GM19455 (cell line): Measurements from ENCODE around the gene SAP30BP.
"Not testable (repeated sequence)": the region's sequence is repeated elsewhere in the genome, so short reads cannot be mapped to it uniquely, and the experiment has no call there.

ENCODE experiments used
- ATAC-seq: cut with Tn5 transposase; IDR thresholded peaks from one replicate; pipeline ENCODE4 v1.9.1; 2021; ENCODE audit not compliant: unreplicated experiment

SAP30BP gene

DNA sequence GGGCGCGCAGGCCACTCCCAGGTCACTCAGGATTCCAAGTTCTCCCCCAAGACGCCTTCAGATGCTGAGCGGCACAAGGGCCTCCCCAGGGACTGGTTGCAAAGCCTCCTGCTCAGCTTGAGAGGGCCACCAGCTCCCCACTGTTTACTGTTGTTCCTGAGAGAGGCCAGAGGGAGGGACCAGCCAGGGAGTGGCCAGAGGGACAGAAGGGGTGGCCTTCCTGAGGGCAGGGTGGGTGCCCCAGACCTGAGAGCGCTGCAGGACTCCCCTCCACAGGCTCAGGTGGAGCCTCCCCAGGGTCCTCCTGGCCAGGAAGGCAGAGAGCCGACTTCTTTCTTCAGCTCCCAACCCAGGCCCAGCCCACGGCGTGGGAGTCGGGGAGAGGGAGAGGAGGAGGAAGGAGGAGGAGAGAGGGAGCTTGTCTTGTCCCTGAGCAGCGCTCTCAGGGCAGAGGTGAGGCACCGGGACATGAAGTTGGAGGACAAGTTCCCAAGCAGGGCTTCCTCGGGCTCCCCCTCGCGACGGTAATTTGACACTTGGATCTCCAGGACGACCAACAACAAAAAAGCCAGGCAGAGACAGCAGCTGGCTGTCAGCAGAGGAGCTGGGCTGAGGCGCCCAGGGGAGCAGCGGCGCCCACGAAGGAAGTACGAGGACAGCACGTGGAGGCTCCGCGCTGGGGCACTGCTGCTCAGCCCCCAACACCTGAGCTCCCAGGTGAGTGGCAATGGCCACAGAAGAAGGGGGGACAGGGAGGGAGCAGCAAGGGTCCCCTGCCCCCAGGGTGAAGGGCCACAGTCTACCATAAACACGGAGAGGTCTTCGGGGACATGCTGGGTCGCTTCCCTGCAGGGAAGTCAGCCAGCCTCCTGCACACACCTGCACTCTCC lies 33.4 kb upstream of the SAP30BP start:
- no peak for ATAC-seq

DNA sequence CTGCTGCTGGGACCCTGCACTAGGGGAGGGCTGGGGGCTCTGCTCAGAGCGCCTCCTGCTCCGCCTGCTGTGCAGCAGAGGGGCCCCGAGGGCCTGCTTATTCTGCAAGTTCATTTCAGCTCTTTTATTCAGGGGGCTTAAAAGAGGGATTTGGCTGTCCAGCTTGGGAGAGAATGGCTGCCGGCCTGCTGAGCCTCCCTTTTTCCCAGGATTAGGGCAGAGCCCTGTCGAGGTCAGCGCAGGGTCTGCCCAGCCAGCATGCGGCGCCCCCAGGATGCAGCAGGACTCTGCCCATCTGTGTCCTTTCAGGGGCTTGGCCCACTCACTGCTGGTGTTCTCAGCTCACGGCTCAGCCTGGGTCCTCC lies 32.8 kb upstream of the SAP30BP start:
- ATAC-seq, result no peak

DNA sequence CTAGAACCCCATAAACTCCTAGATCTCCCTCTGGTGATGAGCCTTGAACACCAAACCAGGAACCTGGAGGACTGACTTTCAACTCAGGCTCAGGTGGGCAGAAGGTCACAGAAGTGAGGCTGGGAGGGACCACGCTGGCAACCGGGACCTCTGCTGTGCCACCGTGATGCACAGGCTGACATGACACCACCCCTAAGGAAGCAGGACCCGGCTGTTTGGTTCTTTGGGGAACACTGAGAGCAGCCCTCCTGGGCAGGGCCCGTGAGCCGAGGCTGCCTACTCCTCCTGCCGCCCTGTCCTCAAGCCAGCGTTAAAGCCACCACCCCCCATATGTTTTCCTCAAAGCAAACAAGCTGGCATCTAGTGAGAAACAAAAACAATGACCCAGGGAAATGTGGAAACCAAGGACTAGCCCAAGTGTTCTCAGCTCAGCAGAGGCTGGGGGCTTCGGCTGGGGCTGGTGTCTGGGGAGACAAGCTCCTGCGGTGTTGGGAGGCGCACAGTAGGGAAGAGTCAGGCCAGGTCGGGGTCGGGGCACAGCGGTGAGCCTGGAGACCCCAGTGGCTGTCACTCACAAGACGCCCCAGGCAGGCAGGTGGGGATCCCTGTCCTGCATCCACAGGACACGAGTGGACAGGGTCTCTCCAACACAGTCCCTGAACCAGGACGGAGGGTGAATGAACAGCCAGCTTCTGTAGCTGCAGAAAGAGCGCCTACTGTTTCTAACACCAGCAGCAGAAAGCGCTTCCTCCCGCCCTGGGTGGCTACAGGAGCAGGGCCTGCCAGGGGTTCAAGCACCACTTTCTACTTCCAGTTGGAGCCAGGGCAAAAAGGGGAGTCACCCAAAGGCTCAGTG lies 32.2 kb upstream of the SAP30BP start:
- ATAC-seq, result no peak

DNA sequence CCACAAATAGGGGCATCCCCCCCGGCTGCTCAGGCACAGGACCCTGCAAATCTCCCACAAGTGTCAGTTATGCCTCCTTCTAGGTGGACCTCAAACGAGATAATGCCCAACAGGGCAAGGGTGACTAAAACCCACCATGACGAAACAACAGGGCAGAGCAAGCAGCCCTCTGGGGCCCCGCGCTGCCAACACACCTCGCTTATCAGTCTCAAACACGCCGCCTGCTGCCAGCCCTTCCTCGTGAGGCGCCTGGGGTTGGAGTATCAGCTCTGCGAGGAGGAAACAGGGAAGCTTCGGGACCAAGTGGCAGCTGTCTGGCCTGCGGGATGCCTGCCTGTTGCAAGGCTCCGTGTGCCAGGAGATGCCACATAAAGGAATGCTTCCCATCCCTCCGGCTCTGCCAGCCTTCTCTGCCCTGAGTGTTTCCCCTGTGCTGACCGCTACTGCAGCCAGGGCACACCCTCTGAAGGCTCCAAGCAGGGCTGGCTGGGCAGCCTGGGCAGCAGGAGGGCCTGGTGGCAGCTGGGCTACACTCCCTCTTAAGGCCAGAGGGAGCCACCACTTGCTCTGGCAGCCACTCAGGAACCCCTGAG lies 31.4 kb upstream of the SAP30BP start:
- ATAC-seq, result no peak

DNA sequence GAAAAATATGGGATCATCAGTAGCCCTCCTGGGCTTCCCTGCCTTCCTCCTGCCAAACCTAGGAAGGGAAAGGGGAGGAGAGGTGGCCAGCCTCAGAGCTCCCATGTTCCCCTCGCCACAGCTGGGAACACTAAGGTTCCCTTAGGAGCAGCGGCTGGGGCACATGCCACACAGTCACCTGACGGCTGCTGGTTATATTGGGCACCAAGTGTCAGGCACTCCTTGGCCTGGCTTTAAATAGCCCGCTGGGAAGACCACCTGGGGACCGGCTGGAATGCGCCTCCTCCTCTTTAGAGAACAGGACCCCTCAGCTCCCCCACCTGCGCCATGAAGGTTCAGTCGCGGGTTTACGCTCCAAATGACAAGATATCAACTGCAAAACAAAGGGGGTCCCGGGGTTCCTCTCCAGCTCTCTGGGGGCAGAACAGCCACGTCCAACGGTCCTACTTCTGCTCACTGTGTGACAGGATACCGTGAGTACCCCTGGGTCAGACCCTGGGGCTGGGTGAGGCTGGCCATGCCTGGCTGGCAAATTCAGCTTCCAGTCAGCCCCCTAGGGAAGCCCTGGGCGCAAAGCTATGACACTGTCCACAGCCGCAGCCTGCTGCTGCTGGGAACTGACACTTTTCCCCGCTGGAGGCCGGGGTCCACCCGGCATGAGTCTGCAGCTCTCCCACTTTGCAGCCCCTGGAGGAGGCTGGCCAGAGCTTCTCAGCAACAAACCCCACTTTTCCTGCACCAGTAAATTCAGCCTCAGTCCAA lies 30.6 kb upstream of the SAP30BP start:
- ATAC-seq, result no peak

DNA sequence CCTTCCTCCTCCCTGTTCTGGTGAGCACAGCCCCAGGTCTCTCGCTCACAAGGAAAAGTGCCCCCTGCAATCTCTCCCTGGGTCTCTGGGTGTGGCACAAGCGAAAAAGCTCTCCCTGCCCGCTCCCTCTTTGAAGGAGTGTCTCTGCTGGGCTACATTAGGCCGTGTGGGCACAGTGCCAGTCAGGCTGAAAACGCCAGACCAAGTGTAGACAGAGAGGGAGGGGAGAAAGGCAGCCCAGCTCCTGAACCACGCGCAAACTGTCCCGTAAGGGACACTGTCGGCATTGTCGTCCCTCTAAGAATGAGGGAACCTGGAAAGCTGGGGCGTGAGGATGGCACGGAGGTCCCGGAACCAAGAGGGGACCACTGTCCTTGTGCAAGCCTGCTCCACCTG lies 30.0 kb upstream of the SAP30BP start:
- ATAC-seq, result no peak

DNA sequence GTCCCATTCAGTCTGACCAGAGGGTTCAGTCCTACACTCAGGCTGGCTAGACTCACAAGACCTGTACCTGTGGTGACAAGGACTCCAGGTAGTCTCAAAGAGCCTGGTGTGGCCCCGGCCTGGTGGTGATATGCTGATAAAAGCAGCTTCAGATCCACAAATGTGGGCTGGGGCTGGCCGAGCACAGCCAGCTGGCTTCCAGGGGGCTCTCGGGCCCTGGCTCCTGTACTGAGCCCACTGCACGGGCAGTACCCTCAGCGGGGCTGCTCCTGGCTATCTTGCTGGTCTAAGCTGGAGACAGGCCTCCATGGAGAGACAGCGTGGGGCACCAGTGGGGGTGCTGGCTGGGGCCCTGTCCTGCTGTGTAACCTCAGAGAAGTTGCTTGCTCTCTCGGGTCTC lies 29.6 kb upstream of the SAP30BP start:
- no peak for ATAC-seq

DNA sequence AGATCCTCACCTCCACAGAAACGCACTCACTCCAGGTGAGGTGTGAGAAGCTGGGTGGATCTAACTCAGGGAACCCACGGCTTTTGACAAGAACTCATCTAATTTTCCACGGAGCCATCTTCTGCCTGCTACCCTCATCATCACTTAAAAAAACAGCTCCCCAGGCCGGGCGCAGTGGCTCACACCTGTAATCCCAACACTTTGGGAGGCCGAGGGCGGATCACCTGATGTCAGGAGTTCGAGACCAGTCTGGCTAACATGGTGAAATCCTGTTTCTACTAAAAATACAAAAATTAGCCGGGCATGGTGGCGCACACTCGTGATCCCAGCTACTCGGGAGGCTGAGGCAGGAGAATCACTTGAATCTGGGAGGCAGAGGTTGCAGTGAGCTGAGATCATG lies 29.1 kb upstream of the SAP30BP start:
- ATAC-seq, result not testable (repeated sequence)

DNA sequence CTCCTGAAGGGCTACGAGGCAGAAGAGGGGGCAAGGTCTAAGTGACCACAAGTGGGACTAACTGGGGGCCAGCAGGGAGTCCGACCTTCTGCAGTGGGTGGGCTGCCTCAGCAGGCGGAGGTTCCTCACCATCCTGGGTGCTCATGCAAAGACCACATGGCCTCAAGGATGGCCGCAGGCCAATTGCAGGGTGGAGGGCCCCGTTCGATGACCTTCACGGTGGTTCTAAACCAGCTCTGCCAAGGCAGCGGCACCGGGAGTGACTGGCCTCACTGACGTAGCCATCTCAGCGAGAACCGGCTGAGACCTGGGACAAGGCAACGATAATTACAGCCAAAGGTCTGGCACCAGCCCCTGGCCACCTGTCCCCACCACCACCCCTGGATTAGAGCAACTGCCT lies 28.2 kb upstream of the SAP30BP start:
- ATAC-seq, result no peak

DNA sequence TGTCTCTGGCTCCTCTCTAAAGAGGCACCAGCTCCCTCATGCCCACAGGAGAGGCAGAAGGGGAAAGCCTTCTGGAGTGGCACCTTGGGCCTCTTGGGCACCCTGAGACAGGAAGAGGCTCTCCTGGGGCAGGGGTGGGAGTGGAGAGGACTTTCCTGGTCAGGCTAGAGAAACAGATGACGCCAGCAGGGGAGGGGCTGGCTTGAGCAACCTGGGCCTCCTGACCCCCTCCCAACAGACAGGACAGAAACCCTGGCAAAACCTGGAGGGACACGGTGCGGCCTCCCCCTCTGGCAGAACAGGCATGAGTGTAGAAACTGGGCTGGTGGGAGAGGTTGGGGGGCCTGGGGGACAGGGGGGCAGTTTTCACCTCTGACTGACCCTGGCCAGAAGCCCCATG lies 27.8 kb upstream of the SAP30BP start:
- ATAC-seq, result no peak

DNA sequence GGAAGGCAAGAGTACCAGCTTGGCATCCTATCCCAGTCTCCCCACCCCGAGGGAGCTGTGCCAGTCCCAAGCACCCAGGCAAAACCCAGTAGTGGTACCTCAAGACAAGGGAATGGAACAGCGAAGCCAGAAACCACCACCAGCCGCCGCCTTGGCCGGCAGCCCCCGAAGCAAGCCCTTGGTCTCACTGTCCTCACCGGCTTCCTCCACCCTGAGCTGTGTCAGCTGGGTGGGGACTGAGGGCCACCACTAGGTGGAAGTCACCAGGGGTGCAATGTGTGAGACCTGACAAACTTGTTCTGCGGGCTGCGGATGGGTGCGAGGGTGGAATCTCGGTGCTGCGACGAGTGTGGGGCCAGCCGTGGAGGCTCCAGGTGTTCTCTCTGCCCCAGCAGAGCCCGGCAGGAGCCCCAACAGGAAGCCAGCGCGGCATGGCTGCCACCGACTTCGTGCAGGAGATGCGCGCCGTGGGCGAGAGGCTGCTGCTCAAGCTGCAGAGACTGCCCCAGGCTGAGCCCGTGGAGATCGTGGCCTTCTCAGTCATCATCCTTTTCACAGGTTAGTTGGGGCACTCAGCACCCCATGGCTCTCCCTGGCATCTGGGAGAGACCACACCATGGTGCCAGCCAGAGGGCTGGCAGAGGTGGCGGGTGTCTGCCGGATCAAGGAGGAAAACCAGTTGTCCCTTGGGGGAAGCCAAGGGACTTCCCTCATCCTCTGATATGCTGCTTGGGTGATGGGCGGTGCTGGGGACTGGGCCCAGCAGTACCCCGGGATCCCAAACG lies 27.2 kb upstream of the SAP30BP start:
- ATAC-seq, result no peak

DNA sequence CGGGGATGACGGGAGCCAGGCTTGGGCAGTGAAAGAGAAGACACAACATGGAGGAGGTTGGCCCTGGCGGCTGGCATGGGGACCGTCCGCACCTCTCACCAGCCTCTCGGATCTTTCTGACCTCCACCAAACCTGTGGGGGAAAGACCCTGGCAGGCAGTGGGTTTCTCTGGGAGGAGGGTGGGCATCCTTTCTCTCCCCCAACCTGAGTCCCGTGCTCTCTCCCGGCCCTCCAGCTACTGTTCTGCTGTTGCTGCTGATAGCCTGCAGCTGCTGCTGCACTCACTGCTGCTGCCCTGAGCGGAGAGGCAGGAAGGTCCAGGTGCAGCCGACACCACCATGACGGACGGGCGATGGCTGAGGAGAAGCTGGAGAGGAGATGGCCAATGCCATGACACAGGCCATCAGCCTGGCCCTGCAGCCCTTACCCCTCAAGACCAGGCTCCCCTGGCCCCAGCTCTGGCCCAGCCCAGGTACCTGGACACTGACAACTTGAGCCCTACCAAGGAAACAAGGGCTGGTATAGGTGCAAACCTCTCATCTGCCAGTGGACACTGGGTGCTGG lies 26.5 kb upstream of the SAP30BP start:
- ATAC-seq, result no peak

DNA sequence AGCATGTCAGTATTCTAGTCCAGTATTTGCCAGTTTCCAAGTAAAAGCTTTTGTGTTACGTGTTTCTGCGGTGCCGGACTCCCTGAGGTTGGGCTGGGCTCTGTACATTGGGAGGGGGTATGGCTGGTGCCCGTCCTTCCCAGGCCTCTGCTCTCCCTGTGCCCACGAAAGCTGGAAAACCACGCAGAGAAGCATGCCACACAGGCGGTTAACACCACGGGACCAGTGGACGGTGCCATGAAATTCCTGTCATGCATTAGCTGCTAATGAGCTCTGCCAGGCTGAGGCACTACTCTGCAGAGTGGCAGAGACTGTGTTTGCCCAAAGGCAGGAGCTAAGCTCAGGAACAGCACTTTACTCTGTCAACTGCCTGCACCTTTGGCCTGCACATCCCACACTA lies 25.8 kb upstream of the SAP30BP start:
- ATAC-seq, result no peak

DNA sequence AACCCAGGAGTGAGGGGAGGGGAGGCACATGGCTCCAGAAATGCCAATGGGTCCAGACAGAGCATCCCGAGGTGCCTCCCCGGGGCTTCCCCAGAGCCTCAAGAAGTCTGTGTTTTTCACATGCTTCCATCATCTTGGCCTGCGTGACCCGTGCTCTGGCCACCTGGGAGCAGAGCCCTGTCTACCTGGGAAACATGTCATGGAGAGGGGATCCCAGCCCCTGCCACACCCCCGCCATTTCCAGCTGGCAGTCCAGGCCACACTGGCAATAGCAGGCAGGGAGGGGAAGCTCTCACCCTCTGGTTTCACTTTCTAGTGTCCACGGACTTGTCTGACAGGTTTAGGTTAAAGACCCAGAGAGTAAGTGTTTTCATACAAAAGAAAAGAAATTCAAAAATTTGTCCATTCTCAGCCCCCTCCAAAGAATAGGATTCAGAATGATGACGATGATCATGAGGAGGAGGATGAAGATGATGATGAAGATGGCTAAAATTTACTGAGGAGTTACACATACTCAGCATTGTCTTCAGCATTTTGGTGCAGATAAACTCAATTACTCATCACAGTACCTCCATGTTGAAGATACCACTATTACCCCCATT lies 24.9 kb upstream of the SAP30BP start:
- ATAC-seq, result no peak

DNA sequence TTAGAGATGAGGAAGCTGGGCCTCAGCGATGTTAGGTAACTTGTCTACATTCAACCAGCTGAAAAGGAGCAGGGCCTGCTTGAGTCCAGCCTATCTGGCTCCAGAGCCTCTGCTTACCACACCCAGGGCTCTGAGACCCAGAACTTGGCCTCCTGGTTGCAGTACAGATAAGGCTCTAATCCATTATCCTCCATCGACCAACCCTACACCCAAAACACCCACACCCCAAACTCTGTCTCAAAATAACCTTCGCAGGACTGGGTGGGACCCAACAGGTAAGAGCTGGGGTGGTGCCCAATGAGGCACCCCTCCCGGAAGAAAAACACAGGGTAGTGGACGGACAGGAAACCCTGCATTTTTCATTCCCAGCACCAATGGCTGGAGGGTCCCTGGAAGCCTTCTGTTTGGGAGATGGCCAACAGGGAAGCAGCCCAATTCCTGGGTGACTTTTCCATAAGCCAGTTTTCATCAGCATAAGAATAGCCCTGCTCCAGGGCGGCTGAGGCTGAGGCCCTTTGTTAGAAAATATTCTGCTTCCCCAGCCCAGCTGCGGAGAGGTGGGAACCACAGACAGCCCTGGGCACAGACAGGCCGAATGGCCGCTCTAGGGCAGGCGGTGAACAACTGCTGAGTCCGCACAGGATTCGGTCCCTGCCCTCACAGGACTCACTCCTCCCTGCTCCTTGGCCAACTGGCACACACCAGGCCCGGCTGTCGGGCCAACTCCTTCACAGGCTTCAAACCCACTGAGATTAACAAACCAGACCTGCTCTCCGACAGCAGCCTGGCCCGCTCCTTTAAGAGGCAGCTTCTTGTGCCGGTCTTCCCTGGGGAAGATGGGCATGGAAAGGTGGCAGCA lies 24.1 kb upstream of the SAP30BP start:
- no peak for ATAC-seq

DNA sequence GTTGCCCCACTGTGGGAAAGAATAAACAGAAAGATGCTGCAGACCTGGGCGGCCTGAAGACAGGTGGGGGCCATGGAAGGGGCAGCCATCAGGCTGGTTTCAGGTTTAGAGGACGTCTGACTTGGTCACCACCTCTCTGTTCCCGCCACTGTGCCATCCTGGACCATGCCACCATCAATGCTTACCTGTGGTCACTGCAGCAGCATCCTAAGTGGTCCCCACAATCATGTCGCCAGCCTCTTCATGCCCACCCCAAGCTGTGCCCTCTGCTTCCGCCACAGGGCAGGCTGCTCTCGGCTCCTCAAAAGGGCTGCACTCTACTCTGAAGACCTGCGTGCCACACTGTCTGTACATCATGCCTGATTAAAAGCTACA lies 23.5 kb upstream of the SAP30BP start:
- ATAC-seq, result no peak

DNA sequence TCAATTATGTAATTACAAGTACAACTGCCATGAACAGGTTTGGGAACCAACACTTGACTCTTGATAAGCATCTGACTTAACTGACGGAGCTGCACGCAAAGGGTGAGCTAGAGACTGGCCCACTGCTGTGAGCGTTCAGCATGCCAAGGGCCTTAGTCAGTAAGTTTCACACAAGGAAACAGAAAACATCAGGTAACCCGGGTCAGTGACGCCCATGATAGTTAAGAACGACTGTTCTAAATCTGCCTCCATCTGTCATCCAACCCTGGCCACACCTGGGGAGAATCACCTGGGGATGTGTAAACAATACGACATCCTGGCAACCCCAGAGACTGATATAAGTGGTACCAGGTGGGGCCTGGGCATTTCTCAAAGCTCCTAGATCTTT lies 21.6 kb upstream of the SAP30BP start:
- no peak for ATAC-seq

DNA sequence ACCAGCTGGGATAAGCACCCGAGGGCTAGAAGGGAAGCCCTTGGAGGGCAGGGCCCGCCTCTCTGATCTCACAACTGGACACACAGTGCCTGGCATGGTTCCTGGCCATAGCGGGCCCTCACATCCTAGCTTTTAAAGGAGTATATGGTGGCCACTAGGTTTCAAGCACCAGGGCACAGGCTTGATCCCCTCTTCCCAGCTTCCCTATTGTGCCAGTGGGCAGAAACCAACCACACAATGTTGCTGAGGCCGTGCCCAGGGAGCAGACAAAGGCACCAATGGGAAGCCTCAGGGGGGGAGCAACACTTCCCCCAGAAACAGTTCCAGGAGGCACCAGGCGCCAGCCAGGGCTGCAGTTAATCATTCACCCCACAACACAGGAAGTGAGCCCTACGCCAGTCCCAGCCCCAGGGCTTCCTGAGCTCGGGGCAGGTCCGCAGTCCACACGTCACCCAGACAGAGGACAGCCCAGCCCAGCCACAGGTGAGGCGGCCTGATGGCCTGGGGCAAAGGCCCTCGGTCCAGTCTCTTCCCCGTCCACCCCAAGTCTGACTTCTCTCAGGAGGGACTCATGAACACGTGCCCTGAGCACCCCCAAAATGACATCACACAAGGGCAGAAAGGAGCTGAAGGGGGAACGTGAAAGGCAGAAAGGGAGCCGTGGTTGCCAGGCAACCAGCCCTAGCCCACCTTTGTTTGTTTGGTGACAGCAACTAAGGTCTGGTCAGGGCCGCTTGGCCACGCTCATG lies 21.1 kb upstream of the SAP30BP start:
- ATAC-seq, result no peak
